Left lung (tissue), 10 donors: Measurements from ENCODE around the gene SLC25A10. TPM values are rescaled to one million over a fixed set of nuclear protein-coding genes. Genes with fewer than 3 reads are reported as not detected.
"Not testable (repeated sequence)": the region's sequence is repeated elsewhere in the genome, so short reads cannot be mapped to it uniquely, and the experiment has no call there.

Experiments
- ATAC-seq: fragments of 200-7000 bp; cut with Tn5 transposase; one replicate; pipeline ENCODE4 v1.9.1; 2020; ENCODE audit warnings: moderate library complexity
- DNase-seq, 4 donors: peaks; one replicate each; pipeline ENCODE4 v3.0.0-alpha.2; 2013 to 2020
- H3K27ac ChIP-seq, 2 donors: fragments of 200-600 bp; sonication (generic) in 1 of 2; one replicate each; pipeline versions ENCODE4 v1.5.0 to v1.8.0; 2020 to 2021
- H3K27me3 ChIP-seq, 2 donors: fragments of 200-600 bp; sonication (generic) in 1 of 2; one replicate each; pipeline versions ENCODE4 v1.5.0 to v1.8.0; 2020 to 2021
- H3K36me3 ChIP-seq, 2 donors: fragments of 200-600 bp; sonication (generic) in 1 of 2; one replicate each; pipeline versions ENCODE4 v1.5.0 to v1.8.0; 2020 to 2021
- H3K4me1 ChIP-seq, 2 donors: fragments of 200-600 bp; one replicate each; pipeline ENCODE4 v1.8.0; 2021
- H3K4me3 ChIP-seq, 2 donors: fragments of 200-600 bp; sonication (generic) in 1 of 2; one replicate each; pipeline versions ENCODE4 v1.5.0 to v1.8.0; 2020 to 2021; ENCODE audit warnings: mild to moderate bottlenecking in 1 of 2
- H3K9me3 ChIP-seq, 2 donors: fragments of 200-600 bp; sonication (generic) in 1 of 2; one replicate each; pipeline versions ENCODE4 v1.5.0 to v1.8.0; 2020 to 2021
- intact Hi-C, 2 donors: fragments of 100-400 bp; cut with DNase I; formaldehyde crosslinking; loops; one replicate each; pipeline versions ENCODE4 v1.11.2 to v1.14.2; 2022
- polyA plus RNA-seq, 6 donors: library from polyadenylated mRNA; unstranded; fragments of 120-200 nt; gene quantifications; one replicate each; pipeline ENCODE4 v1.2.1, GENCODE V29; 2013; ENCODE audit not compliant: insufficient read length in 6 of 6
- total RNA-seq, 2 donors: library from RNA; stranded (reverse); fragmentation: NEBNext Ultra II Directional; extraction: Animal tissue kit (Norgen Biotek cat#: 25700); gene quantifications; one replicate each; pipeline ENCODE4 v1.2.1, GENCODE V29; 2021
- TF ChIP-seq, protein P1 (sequence below), 2 donors: fragments of 200-600 bp; sonication (generic) in 1 of 2; IDR thresholded peaks; one replicate each; pipeline versions ENCODE4 v1.5.0 to v1.8.0; 2021; ENCODE audit warnings: antibody characterized with exemption in 2 of 2
- donor health status: DM: no; HTN: yes; CAD: no.
- donor health status: DM: no; HTN: no; CAD: no.

Gene SLC25A10
- total and polyA plus RNA-seq, 8 donors = 7.6 to 20.2 (median 10.8) TPM

DNA sequence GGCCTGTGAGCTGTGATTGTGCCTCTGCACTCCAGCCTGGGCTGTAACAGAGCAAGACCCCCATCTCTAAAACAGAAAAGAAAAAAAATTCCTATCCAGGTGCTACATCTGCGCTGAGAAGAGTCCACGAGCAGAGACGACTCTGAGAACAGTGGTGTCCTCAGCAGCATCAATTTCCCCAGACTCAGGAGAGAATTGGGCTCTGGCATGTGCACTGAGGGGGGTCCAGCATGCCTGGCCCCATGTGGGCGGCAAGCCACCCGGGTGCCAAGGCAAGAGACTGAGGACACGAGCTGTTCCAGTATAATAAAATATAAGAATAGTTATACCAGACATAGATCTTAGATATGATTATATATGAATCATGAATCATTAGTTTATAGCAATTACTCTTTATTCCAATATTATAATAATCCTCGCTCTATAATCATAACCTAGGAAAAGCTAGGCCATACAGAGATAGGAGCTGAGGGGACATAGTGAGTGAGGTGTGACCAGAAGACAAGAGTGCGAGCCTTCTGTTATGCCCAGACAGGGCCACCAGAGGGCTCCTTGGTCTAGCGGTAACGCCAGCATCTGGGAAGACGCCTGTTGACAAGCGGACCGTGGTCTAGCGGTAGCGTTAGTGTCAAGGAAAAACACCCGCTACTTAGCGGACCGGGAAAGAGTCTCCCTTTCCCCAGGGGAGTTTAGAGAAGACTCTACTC, 36.4 kb upstream of the SLC25A10 start:
- peaks cover 0 to 51% of the 10 kb centered on the region in 2 donors for H3K36me3 ChIP-seq
- TF ChIP-seq, protein P1, sequence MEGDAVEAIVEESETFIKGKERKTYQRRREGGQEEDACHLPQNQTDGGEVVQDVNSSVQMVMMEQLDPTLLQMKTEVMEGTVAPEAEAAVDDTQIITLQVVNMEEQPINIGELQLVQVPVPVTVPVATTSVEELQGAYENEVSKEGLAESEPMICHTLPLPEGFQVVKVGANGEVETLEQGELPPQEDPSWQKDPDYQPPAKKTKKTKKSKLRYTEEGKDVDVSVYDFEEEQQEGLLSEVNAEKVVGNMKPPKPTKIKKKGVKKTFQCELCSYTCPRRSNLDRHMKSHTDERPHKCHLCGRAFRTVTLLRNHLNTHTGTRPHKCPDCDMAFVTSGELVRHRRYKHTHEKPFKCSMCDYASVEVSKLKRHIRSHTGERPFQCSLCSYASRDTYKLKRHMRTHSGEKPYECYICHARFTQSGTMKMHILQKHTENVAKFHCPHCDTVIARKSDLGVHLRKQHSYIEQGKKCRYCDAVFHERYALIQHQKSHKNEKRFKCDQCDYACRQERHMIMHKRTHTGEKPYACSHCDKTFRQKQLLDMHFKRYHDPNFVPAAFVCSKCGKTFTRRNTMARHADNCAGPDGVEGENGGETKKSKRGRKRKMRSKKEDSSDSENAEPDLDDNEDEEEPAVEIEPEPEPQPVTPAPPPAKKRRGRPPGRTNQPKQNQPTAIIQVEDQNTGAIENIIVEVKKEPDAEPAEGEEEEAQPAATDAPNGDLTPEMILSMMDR (IDR thresholded peaks at IDR 0.05) = peak; percentile 59 to 62
- H3K9me3 ChIP-seq, H3K27ac ChIP-seq, H3K4me3 ChIP-seq, DNase-seq, ATAC-seq, intact Hi-C loops, H3K4me1 ChIP-seq, H3K27me3 ChIP-seq: not testable (repeated sequence)

DNA sequence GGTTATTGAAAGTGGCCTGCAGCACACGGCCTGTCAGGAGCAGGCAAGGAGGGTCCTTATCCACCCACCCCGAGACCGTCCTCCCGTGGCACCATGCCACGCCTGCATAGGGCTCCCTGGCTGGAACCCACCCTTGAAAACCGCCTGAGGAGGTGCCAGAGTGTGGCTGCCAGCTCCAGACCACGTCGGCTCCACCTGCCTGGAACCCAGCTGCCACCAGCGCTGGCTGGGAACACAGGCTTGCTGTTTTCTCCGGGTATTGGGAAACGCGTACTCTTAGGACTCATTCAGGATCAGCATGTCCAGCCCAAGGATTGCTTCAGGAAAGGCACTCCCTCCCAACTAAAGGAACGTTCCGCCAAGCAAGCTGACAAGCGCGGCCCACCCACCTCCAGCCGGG, 35.2 kb upstream of the SLC25A10 start:
- Histone ChIP-seq H3K9me3 (no peaks in the 10 kb centered on the region), H3K4me3 (no peak overlapping the region), H3K36me3 (peaks cover 0 to 48% of the 10 kb centered on the region in 2 donors), H3K4me1 (peaks cover 0 to 9% of the 10 kb centered on the region in 2 donors), H3K27ac (no peak overlapping the region), H3K27me3 (no peaks in the 10 kb centered on the region)
- intact Hi-C loops = no loop called here
- no peak for DNase-seq
- TF ChIP-seq, protein P1 (IDR thresholded peaks at IDR 0.05) = no peak
- ATAC-seq = no peak

DNA sequence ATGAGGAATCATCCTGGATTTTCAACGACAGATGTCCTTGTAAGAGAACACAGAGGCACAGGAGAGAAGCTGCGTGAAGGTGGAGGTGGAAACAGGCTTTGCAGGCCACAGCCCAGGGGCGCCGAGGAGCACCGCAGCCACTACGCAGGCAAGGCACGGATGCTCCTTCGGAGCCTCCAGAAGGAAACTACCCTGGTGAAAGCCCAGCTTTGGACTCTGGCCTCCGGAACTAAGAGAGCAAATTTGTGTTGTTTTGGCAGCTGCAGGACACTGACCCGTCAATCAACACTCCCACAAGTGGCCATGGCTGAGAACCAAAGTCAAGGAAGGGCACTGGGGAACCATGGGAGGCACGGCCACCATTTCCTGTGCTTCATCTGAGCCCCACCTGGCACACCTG, 31.9 kb upstream of the SLC25A10 start:
- Histone ChIP-seq H3K4me3 (no peak overlapping the region), H3K9me3 (no peaks in the 10 kb centered on the region), H3K27me3 (no peaks in the 10 kb centered on the region), H3K4me1 (peaks cover 10 to 31% of the 10 kb centered on the region in 2 donors), H3K27ac (no peak overlapping the region), H3K36me3 (peaks cover 0 to 17% of the 10 kb centered on the region in 2 donors)
- no peak for ATAC-seq
- TF ChIP-seq, protein P1 (IDR thresholded peaks at IDR 0.05) = no peak
- no peak for DNase-seq
- intact Hi-C loops = no loop called here

DNA sequence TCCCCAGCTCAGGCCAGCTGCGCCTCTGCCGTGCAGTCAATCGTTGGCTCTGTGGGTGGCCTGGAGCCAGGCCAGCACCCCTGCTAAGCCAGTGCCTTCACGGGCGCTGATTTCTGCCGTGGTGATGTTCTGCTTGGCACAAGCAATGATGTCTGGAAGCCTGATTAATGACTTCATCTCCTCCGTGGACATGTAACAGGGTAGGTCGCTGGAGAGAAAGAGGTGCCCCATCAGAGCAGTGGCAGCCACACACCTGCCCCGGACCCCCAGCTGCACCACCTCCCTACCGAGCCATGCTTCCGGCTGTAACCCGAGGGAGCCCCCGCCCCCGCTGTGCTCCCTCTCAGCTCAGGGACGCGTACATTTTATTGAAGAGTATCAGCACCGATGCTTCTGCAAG, 30.4 kb upstream of the SLC25A10 start:
- intact Hi-C loops = no loop called here
- TF ChIP-seq, protein P1 (IDR thresholded peaks at IDR 0.05) = no peak
- ATAC-seq (no peak), DNase-seq (no peak)
- Histone ChIP-seq H3K4me3 (no peak overlapping the region), H3K4me1 (peaks cover 14 to 34% of the 10 kb centered on the region in 2 donors), H3K36me3 (peaks cover 0 to 28% of the 10 kb centered on the region in 2 donors), H3K9me3 (no peaks in the 10 kb centered on the region), H3K27ac (no peak overlapping the region), H3K27me3 (no peaks in the 10 kb centered on the region)

DNA sequence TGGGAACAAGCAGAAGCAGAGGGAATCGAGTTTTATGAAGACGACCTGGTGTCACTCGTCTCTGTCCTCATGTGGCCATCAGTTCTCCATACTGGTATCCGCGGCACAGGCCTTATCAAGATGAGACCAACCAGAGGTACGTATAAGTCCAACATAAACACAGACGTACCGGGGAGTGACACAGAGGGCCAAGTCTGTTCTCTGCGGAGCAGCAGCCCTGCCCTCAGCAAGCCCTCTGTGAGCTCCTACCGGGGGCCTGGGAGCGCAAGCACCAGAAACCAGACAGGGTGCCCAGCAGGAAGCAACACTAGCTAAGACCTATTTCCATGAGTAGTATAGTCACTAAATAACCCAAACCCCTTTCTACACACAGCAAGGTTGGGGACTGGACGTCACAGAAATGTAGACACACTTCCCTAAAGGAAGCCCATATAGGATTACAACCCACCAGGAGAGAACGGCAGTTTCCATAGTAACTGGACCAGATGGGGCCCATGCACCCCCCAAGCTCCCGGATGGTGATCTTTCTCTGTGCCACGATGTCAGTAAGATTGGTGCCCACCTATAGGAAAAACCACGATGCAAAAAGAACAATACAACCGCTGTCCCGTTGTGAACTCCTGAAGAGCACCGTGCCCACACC, 29.4 kb upstream of the SLC25A10 start:
- H3K27ac ChIP-seq = peak overlapping the region in 1 of 2 donors; percentile 87
- H3K27me3 ChIP-seq = no peaks in the 10 kb centered on the region
- H3K9me3 ChIP-seq = no peaks in the 10 kb centered on the region
- peaks cover 0 to 38% of the 10 kb centered on the region in 2 donors for H3K36me3 ChIP-seq
- intact Hi-C loops = no loop called here
- H3K4me1 ChIP-seq = peaks cover 14 to 34% of the 10 kb centered on the region in 2 donors
- ATAC-seq (no peak), DNase-seq (no peak)
- TF ChIP-seq, protein P1 (IDR thresholded peaks at IDR 0.05) = no peak
- peak overlapping the region; percentile 93 to 100 for H3K4me3 ChIP-seq
